HCT116 (cell line): Measurements from ENCODE around the gene ADGRA1. TPM values are rescaled to one million over a fixed set of nuclear protein-coding genes. Genes with fewer than 3 reads are reported as not detected.

ENCODE experiments used
- ATAC-seq: fragments of 200-7000 bp; cut with Tn5 transposase; 2 replicates; pipeline ENCODE4 v1.9.1; 2020; ENCODE audit warnings: mild to moderate bottlenecking, moderate library complexity
- BruUV-seq: library from RNA; stranded (reverse); fragments of 400-500 nt; replicated peaks from 2 replicates; lab custom pipeline; 2021; lab: Mats Ljungman, UMichigan
- CTCF ChIA-PET: fragments of 300-600 bp; sonication (Branson Sonifier 250); formaldehyde crosslinking; loops from one replicate; lab custom pipeline; 2021; ENCODE audit warnings: antibody characterized with exemption; lab: Charles Lee
- POLR2A ChIA-PET: fragments of 300-600, 350-600 bp; sonication (Branson Sonifier 250); formaldehyde crosslinking; loops from one replicate; lab custom pipeline; 2021; ENCODE audit warnings: antibody characterized with exemption; lab: Charles Lee
- RAD21 ChIA-PET, 2 experiments: fragments of 300-600 bp; sonication (Branson Sonifier 250); formaldehyde crosslinking; loops; one replicate each; lab custom pipeline; 2023; ENCODE audit warnings: low total read pairs in 2 of 2; ENCODE audit not compliant: uncharacterized antibody in 2 of 2, unreplicated experiment in 2 of 2, low non-redundant PET in 1 of 2; lab: Charles Lee
- DNase-seq: peaks from one replicate; pipeline ENCODE4 v3.0.0-alpha.2; 2010; ENCODE audit warnings: low read depth, low spot score
- H2AFZ ChIP-seq: fragments of 200-600 bp; shearing (Covaris generic), sonication (generic); 2 replicates; pipeline ENCODE4 v1.6.1; 2017; ENCODE audit warnings: low read depth, mixed run types, mixed read lengths, antibody characterized with exemption, low read length; ENCODE audit not compliant: poor library complexity, severe bottlenecking
- H3K27ac ChIP-seq: 2 replicates; pipeline ENCODE4 v1.5.1; 2012; ENCODE audit warnings: low read depth, low read length
- H3K27me3 ChIP-seq: fragments of 200-600 bp; sonication (generic); 2 replicates; pipeline ENCODE4 v1.6.1; 2016; ENCODE audit warnings: mixed run types, low read length, mixed read lengths; ENCODE audit not compliant: insufficient read depth
- H3K36me3 ChIP-seq, 2 experiments: fragments of 200-500 bp in 1 of 2; fragments of 200-600 bp in 1 of 2; sonication (Bioruptor generic) in 1 of 2; sonication (generic) in 1 of 2; 2 replicates each; pipeline versions ENCODE4 v1.5.1 to v1.6.1; 2014 to 2016; ENCODE audit warnings: low read length in 2 of 2, inconsistent platforms in 1 of 2, mixed read lengths in 1 of 2, mixed run types in 1 of 2; ENCODE audit not compliant: insufficient read depth in 2 of 2, control insufficient read depth in 1 of 2
- H3K4me1 ChIP-seq, 2 experiments: fragments of 200-600 bp in 1 of 2; sonication (generic) in 1 of 2; 2 replicates each; pipeline versions ENCODE4 v1.5.1 to v1.6.1; 2012 to 2017; ENCODE audit warnings: low read length in 2 of 2, inconsistent platforms in 1 of 2, mild to moderate bottlenecking in 1 of 2, mixed read lengths in 1 of 2, mixed run types in 1 of 2, moderate library complexity in 1 of 2; ENCODE audit not compliant: insufficient read depth in 2 of 2, control insufficient read depth in 1 of 2
- H3K4me2 ChIP-seq: fragments of 200-600 bp; sonication (generic); 2 replicates; pipeline ENCODE4 v1.6.1; 2017; ENCODE audit warnings: mixed run types, low read length, mixed read lengths
- H3K4me3 ChIP-seq, 2 experiments: fragments of 200-600 bp in 1 of 2; sonication (generic) in 1 of 2; replicated peaks in 1 of 2; 2 replicates each; pipeline ENCODE4 v1.5.1; 2011 to 2016; ENCODE audit warnings: low read length in 2 of 2, control low read depth in 1 of 2, low read depth in 1 of 2, mild to moderate bottlenecking in 1 of 2, mixed read lengths in 1 of 2, mixed run types in 1 of 2
- H3K79me2 ChIP-seq: fragments of 200-600 bp; sonication (generic); 2 replicates; pipeline ENCODE4 v1.6.1; 2017; ENCODE audit warnings: mild to moderate bottlenecking, mixed run types, low read length, moderate library complexity, mixed read lengths; ENCODE audit not compliant: insufficient read depth
- H3K9ac ChIP-seq: fragments of 200-600 bp; sonication (generic); 2 replicates; pipeline ENCODE4 v1.6.1; 2016; ENCODE audit warnings: low read length, mixed read lengths
- H3K9me2 ChIP-seq: fragments of 200-600 bp; sonication (generic), shearing (Covaris generic); 2 replicates; pipeline ENCODE4 v1.6.1; 2017; ENCODE audit warnings: mixed run types, mild to moderate bottlenecking, moderate library complexity; ENCODE audit not compliant: insufficient read depth
- H3K9me3 ChIP-seq, 2 experiments: fragments of 200-500 bp in 1 of 2; fragments of 200-600 bp in 1 of 2; sonication (Bioruptor generic) in 1 of 2; sonication (generic) in 1 of 2; 2 replicates each; pipeline ENCODE4 v1.6.1; 2014 to 2017; ENCODE audit warnings: low read length in 2 of 2, mixed read lengths in 2 of 2, inconsistent platforms in 1 of 2, low read depth in 1 of 2, mild to moderate bottlenecking in 1 of 2, mixed run types in 1 of 2, moderate library complexity in 1 of 2; ENCODE audit not compliant: control insufficient read depth in 1 of 2, insufficient read depth in 1 of 2
- H4K20me1 ChIP-seq: fragments of 200-600 bp; sonication (generic), shearing (Covaris generic); 2 replicates; pipeline ENCODE4 v1.6.1; 2017; ENCODE audit warnings: mixed run types, mild to moderate bottlenecking, moderate library complexity; ENCODE audit not compliant: insufficient read depth
- CBX3 ChIP-seq: IDR thresholded peaks from 2 replicates; pipeline ENCODE4 v1.6.1; 2012; ENCODE audit warnings: low read depth
- CEBPB ChIP-seq: IDR thresholded peaks from 2 replicates; pipeline ENCODE4 v1.6.1; 2012; ENCODE audit warnings: low read depth
- EGR1 ChIP-seq: IDR thresholded peaks from 2 replicates; pipeline ENCODE4 v1.6.1; 2012; ENCODE audit warnings: low read depth
- ELF1 ChIP-seq: IDR thresholded peaks from 2 replicates; pipeline ENCODE4 v1.6.1; 2012; ENCODE audit warnings: low read depth, borderline replicate concordance
- EZH2 ChIP-seq: fragments of 200-600 bp; sonication (generic); IDR thresholded peaks from 2 replicates; pipeline ENCODE4 v1.6.1; 2017; ENCODE audit warnings: antibody characterized with exemption, mixed run types
- EZH2phosphoT487 ChIP-seq: fragments of 200-600 bp; IDR thresholded peaks from 2 replicates; pipeline ENCODE4 v1.6.1; 2018; ENCODE audit warnings: antibody characterized with exemption, borderline replicate concordance
- FOSL1 ChIP-seq: IDR thresholded peaks from 2 replicates; pipeline ENCODE4 v1.6.1; 2012; ENCODE audit warnings: low read depth
- POLR2A ChIP-seq: IDR thresholded peaks from 2 replicates; pipeline ENCODE4 v1.7.0; 2011; ENCODE audit warnings: borderline replicate concordance; ENCODE audit not compliant: insufficient read depth, insufficient read length; ENCODE audit errors: extremely low read depth
- POLR2AphosphoS5 ChIP-seq: IDR thresholded peaks from 2 replicates; pipeline ENCODE4 v1.6.1; 2011; ENCODE audit warnings: mild to moderate bottlenecking, low read depth, low read length, moderate library complexity
- RAD21 ChIP-seq: IDR thresholded peaks from 2 replicates; pipeline ENCODE4 v1.6.1; 2012; ENCODE audit warnings: low read depth, mild to moderate bottlenecking
- SP1 ChIP-seq: IDR thresholded peaks from 2 replicates; pipeline ENCODE4 v1.6.1; 2012; ENCODE audit warnings: low read depth
- SRF ChIP-seq: IDR thresholded peaks from 2 replicates; pipeline ENCODE4 v1.6.1; 2012; ENCODE audit warnings: low read depth
- TCF7L2 ChIP-seq: IDR thresholded peaks from 2 replicates; pipeline ENCODE4 v1.7.0; 2011; ENCODE audit warnings: borderline replicate concordance, inconsistent platforms; ENCODE audit not compliant: insufficient read depth, insufficient read length; ENCODE audit errors: extremely low read depth
- YY1 ChIP-seq: IDR thresholded peaks from 2 replicates; pipeline ENCODE4 v1.6.1; 2011; ENCODE audit warnings: low read length, low read depth, moderate library complexity, mild to moderate bottlenecking; ENCODE audit not compliant: insufficient replicate concordance; ENCODE audit errors: extremely low read depth
- ZBTB33 ChIP-seq: IDR thresholded peaks from 2 replicates; pipeline ENCODE4 v1.6.1; 2011; ENCODE audit warnings: mild to moderate bottlenecking, low read length, moderate library complexity; ENCODE audit not compliant: insufficient replicate concordance; ENCODE audit errors: extremely low read depth
- ZFX ChIP-seq: fragments of 450-650 bp; IDR thresholded peaks from 2 replicates; pipeline ENCODE4 v1.6.1; 2017
- intact Hi-C: fragments of 100-400 bp; cut with micrococcal nuclease; formaldehyde crosslinking; loops from 2 replicates; pipeline ENCODE4 v1.10.0; 2022
- total RNA-seq: library from RNA; stranded (reverse); gene quantifications from one replicate; pipeline ENCODE4 v1.2.1, GENCODE V29; 2021; ENCODE audit not compliant: unreplicated experiment
- TF ChIP-seq, protein P1 (sequence below): IDR thresholded peaks from 2 replicates; pipeline ENCODE4 v1.6.1; 2012; ENCODE audit warnings: low read depth
- TF ChIP-seq, protein P2 (sequence below), 3 experiments: fragments of 200-600 bp in 1 of 3; sonication (generic) in 1 of 3; IDR thresholded peaks in 2 of 3; conservative IDR thresholded peaks in 1 of 3; 2 replicates each; pipeline ENCODE4 v1.5.1; 2012 to 2017; ENCODE audit warnings: low read depth in 2 of 3, low read length in 2 of 3, antibody characterized with exemption in 1 of 3, borderline replicate concordance in 1 of 3, control low read depth in 1 of 3, mild to moderate bottlenecking in 1 of 3, mixed read lengths in 1 of 3, mixed run types in 1 of 3, moderate library complexity in 1 of 3; ENCODE audit not compliant: insufficient read depth in 1 of 3
- TF ChIP-seq, protein P3 (sequence below): IDR thresholded peaks from 2 replicates; pipeline ENCODE4 v1.6.1; 2012

Gene ADGRA1
- total RNA-seq, 1 experiment from 2014 or later: not detected

GRCh38 chr10:133180965-133181639 is 93.4 kb downstream of the ADGRA1 start:
- no peaks in the 10 kb centered on the region for H4K20me1 ChIP-seq
- ChIA-PET RAD21 (no interaction called here), POLR2A (no interaction called here), CTCF (no interaction called here)
- DNase-seq (no peak), ATAC-seq (no peak)
- H3K27ac ChIP-seq: no peak overlapping the region
- no peak for TF ChIP-seq CBX3
- no peak for TF ChIP-seq ZFX
- no peak for TF ChIP-seq RAD21
- no peak for TF ChIP-seq FOSL1
- no peak for TF ChIP-seq ZBTB33
- TF ChIP-seq POLR2A: no peak
- no peak for TF ChIP-seq SRF
- no peak for TF ChIP-seq SP1
- no peak for TF ChIP-seq EGR1
- TF ChIP-seq, protein P1, sequence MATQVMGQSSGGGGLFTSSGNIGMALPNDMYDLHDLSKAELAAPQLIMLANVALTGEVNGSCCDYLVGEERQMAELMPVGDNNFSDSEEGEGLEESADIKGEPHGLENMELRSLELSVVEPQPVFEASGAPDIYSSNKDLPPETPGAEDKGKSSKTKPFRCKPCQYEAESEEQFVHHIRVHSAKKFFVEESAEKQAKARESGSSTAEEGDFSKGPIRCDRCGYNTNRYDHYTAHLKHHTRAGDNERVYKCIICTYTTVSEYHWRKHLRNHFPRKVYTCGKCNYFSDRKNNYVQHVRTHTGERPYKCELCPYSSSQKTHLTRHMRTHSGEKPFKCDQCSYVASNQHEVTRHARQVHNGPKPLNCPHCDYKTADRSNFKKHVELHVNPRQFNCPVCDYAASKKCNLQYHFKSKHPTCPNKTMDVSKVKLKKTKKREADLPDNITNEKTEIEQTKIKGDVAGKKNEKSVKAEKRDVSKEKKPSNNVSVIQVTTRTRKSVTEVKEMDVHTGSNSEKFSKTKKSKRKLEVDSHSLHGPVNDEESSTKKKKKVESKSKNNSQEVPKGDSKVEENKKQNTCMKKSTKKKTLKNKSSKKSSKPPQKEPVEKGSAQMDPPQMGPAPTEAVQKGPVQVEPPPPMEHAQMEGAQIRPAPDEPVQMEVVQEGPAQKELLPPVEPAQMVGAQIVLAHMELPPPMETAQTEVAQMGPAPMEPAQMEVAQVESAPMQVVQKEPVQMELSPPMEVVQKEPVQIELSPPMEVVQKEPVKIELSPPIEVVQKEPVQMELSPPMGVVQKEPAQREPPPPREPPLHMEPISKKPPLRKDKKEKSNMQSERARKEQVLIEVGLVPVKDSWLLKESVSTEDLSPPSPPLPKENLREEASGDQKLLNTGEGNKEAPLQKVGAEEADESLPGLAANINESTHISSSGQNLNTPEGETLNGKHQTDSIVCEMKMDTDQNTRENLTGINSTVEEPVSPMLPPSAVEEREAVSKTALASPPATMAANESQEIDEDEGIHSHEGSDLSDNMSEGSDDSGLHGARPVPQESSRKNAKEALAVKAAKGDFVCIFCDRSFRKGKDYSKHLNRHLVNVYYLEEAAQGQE: no peak
- no peak for TF ChIP-seq YY1
- no peak for TF ChIP-seq EZH2phosphoT487
- no peak for TF ChIP-seq POLR2AphosphoS5
- TF ChIP-seq, protein P2, sequence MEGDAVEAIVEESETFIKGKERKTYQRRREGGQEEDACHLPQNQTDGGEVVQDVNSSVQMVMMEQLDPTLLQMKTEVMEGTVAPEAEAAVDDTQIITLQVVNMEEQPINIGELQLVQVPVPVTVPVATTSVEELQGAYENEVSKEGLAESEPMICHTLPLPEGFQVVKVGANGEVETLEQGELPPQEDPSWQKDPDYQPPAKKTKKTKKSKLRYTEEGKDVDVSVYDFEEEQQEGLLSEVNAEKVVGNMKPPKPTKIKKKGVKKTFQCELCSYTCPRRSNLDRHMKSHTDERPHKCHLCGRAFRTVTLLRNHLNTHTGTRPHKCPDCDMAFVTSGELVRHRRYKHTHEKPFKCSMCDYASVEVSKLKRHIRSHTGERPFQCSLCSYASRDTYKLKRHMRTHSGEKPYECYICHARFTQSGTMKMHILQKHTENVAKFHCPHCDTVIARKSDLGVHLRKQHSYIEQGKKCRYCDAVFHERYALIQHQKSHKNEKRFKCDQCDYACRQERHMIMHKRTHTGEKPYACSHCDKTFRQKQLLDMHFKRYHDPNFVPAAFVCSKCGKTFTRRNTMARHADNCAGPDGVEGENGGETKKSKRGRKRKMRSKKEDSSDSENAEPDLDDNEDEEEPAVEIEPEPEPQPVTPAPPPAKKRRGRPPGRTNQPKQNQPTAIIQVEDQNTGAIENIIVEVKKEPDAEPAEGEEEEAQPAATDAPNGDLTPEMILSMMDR (IDR thresholded peaks at IDR 0.05 in 2 of 3, conservative IDR thresholded peaks at IDR 0.05 in 1 of 3; ENCODE audit: borderline replicate concordance in 1 of 3, insufficient read depth in 1 of 3, low read depth in 2 of 3, low read length in 2 of 3): no peak
- no peak for TF ChIP-seq TCF7L2
- no peak for TF ChIP-seq EZH2
- TF ChIP-seq, protein P3, sequence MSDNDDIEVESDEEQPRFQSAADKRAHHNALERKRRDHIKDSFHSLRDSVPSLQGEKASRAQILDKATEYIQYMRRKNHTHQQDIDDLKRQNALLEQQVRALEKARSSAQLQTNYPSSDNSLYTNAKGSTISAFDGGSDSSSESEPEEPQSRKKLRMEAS: no peak
- no peak for TF ChIP-seq ELF1
- TF ChIP-seq CEBPB: no peak
- no peaks in the 10 kb centered on the region for H3K79me2 ChIP-seq
- BruUV-seq: no TSS peak
- intact Hi-C loops: no loop called here
- no peaks in the 10 kb centered on the region for H3K27me3 ChIP-seq
- no peaks in the 10 kb centered on the region for H3K36me3 ChIP-seq
- H3K4me3 ChIP-seq: no peak overlapping the region
- H3K9ac ChIP-seq: no peak overlapping the region
- H3K9me3 ChIP-seq: no peaks in the 10 kb centered on the region; a peak in 1 of 4 replicates
- H3K4me2 ChIP-seq: no peak overlapping the region
- H3K9me2 ChIP-seq: no peaks in the 10 kb centered on the region
- no peaks in the 10 kb centered on the region for H3K4me1 ChIP-seq
- H2AFZ ChIP-seq: no peak overlapping the region
